Measurements from ENCODE around the gene GPR62.
"Not testable (repeated sequence)": the region's sequence is repeated elsewhere in the genome, so short reads cannot be mapped to it uniquely, and the experiment has no call there.

GPR62 gene

GRCh38 chr3:51955175-51955892 lies at the start of gene GPR62:
GPR62 (plus strand) TSS chr3:51955381; CDS start chr3:51955653, 272 bp downstream.
- no peak for DNase-seq

GRCh38 chr3:51908026-51908425 lies 47.2 kb upstream of the GPR62 start:
- no peak for DNase-seq

GRCh38 chr3:51916418-51916817 lies 38.8 kb upstream of the GPR62 start:
- no peak for DNase-seq

GRCh38 chr3:51921081-51921578 lies 34.1 kb upstream of the GPR62 start:
- DNase-seq = no peak

GRCh38 chr3:51927061-51927977 lies 27.9 kb upstream of the GPR62 start:
- no peak for DNase-seq

GRCh38 chr3:51928438-51928837 lies 26.7 kb upstream of the GPR62 start:
- no peak for DNase-seq

GRCh38 chr3:51928981-51929380 lies 26.2 kb upstream of the GPR62 start:
- DNase-seq = not testable (repeated sequence)

- no peak for DNase-seq
These were observed 25.7 kb upstream of the GPR62 start for GRCh38 chr3:51929420-51930003.

GRCh38 chr3:51930439-51930838 lies 24.7 kb upstream of the GPR62 start:
- DNase-seq = no peak

GRCh38 chr3:51931756-51932155 lies 23.4 kb upstream of the GPR62 start:
- DNase-seq = no peak

GRCh38 chr3:51932471-51933370 lies 22.5 kb upstream of the GPR62 start:
- DNase-seq = no peak

- no peak for DNase-seq
These were observed 21.6 kb upstream of the GPR62 start for GRCh38 chr3:51933471-51934138.

- no peak for DNase-seq
These were observed 20.9 kb upstream of the GPR62 start for GRCh38 chr3:51934139-51934850.

GRCh38 chr3:51934991-51935885 lies 19.9 kb upstream of the GPR62 start:
- DNase-seq = no peak

- no peak for DNase-seq
These were observed 19.1 kb upstream of the GPR62 start for GRCh38 chr3:51935886-51936755.

- DNase-seq = no peak
These were observed 18.2 kb upstream of the GPR62 start for GRCh38 chr3:51937014-51937413.

GRCh38 chr3:51937611-51938450 lies 17.4 kb upstream of the GPR62 start:
- DNase-seq = no peak

Data from stimulated activated CD4-positive, alpha-beta T cell treated with anti-CD3 and anti-CD28 coated beads, Interleukin-4, amount 100 ng/mL, for 24 hours (primary cell).